HG03196 (cell line): ENCODE measurements around the gene SUPT6H.
"Not testable (repeated sequence)": the region's sequence is repeated elsewhere in the genome, so short reads cannot be mapped to it uniquely, and the experiment has no call there.

ENCODE experiments used
- ATAC-seq: cut with Tn5 transposase; IDR thresholded peaks from one replicate; pipeline ENCODE4 v1.9.1; 2021; ENCODE audit not compliant: unreplicated experiment

SUPT6H gene

DNA sequence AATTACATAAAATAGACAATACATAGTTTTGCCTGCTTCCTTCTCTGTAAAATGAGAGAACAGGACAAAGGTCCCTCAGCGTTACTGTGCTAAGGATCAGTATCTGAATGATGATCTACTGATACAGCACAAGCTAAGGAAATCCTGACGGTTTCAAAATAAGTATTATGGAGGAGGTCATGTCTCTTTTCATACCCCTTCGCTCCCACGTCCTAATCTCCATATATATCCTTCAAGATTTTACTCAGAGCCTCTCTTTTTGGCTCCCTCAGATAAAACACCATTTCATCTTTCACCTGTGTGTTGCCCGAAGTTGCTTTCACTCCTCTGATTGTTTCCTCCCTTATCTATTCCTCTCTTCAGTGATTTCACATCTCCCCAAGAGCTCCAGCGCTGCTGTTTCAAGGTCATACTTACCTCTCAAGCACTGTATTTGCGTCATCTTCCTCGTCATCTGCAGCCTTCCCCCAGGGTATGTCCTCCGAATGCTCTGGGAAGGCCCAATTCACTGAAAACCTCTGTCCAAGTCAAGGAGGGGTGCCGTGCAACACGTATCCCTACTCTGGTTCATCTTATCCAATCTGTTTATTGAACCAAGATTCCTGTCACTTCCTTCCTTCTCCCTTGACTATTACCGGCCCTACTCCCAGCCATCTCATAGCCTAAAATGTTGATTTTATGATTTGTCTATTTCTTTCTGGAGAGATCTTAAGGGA, 15.8 kb upstream of the SUPT6H start:
- no peak for ATAC-seq

DNA sequence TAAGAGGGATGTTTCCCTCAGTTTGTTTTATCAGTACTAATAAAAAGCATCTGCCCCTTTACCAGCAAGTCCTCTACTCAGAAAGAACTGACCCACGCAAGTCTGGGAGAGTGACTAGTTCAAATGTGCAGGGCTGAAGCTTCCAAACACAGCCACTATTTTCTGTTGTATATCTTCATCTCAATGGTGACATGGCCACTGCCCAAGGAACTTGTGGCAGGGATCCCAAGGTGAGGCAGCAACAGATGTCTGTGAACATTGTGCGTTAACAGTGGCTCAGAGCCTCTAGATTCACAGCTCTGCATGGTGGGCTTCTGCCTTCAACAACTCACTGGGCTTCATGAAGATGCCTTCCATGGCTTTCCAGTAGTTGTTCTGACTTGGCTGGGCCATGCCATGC, 13.3 kb upstream of the SUPT6H start:
- no peak for ATAC-seq

DNA sequence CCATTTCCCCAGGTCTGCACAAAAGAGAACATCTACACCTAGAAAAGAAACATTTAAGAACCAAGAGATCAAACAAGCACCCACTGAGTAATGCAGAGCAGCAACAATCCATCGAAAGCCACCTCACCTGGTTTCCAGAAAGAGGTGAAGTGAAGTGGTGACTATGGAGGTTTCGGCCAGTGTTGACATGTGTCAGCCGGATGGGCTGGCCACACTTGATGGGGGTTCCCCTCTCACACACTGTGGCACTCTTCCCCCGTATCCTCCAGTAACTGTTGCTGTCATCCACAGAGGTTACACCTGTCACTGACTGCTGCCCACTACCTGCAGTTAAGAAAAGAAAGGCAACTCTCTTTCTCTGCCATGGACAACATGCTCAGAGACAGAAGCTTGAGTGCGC, 6.8 kb upstream of the SUPT6H start:
- ATAC-seq, result no peak

DNA sequence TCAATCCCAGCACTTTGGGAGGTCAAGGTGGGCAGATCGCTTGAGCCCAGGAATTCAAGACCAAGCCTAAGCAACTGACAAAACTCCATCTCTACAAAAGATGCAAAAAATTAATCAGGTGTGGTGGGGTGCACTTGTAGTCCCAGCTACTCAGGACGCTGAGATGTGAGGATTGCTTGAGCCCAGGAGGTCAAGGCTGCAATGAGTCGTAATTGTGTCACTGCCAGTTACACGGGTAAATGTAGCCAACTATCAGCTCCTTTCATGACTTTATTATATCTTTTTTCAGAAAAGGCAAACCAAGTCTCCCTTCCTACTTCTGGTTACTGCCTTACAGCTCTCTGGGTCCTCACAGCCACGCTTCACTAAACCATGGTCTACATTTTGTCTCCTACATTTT, 4.2 kb upstream of the SUPT6H start:
- no peak for ATAC-seq

DNA sequence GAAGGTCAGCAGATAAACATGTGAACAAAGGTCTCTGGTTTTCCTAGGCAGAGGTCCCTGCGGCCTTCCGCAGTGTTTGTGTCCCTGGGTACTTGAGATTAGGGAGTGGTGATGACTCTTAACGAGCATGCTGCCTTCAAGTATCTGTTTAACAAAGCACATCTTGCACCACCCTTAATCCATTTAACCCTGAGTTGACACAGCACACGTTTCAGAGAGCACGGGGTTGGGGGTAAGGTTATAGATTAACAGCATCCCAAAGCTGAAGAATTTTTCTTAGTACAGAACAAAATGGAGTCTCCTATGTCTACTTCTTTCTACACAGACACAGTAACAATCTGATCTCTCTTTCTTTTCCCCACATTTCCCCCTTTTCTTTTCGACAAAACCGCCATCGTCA, 3.7 kb upstream of the SUPT6H start:
- ATAC-seq, result not testable (repeated sequence)

DNA sequence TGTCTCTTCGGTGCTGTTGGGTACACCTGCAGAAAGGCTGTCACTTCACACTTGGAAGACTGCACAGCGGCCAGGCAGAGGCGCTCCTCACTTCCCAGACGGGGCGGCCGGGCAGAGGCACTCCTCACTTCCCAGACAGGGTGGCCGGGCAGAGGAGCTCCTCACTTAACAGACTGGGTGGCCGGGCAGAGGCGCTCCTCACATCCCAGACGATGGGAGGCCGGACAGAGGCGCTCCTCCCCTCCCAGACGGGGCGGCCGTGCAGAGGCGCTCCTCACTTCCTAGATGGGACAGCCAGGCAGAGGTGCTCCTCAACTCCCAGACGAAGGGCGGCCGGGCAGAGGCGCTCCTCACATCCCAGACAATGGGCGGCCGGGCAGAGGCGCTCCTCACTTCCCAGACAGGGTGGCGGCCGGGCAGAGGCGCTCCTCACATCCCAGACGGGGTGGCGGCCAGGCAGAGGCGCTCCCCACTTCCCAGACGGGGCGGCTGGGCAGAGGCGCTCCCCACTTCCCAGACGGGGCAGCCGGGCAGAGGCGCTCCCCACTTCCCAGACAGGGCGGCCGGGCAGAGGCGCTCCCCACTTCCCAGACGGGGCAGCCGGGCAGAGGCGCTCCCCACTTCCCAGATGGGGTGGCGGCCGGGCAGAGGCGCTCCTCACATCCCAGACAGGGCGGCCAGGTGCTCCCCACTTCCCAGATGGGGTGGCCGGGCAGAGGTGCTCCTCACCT, 3.1 kb upstream of the SUPT6H start:
- ATAC-seq, result not testable (repeated sequence)

DNA sequence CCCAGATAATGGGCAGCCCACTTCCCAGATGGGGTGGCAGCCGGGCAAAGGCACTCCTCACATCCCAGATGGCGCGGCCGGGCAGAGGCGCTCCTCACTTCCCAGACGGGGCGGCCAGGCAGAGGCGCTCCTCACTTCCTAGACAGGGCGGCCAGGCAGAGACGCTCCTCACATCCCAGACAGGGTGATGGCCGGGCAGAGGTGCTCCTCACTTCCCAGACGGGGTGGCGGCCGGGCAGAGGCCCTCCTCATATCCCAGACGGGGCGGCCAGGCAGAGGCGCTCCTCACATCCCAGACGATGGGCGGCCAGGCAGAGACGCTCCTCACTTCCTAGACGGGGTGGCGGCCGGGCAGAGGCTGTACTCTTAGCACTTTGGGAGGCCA, 2.5 kb upstream of the SUPT6H start:
- not testable (repeated sequence) for ATAC-seq

DNA sequence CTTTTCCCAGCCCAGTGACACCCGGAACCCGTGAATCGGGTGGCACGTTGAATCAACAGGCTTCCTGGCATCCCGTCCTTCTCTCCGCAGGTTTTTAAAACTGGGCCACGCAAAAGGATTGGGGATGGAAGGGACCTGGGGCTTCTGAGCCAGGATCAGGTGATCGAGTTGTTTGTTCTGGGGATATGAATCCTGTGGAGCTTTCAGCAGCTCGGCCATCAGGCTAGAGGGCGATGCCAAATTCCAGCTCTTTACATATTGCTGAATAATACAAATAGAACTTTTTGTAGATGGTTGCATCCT, 473 bp downstream of the SUPT6H start:
- peak; percentile 3 for ATAC-seq

DNA sequence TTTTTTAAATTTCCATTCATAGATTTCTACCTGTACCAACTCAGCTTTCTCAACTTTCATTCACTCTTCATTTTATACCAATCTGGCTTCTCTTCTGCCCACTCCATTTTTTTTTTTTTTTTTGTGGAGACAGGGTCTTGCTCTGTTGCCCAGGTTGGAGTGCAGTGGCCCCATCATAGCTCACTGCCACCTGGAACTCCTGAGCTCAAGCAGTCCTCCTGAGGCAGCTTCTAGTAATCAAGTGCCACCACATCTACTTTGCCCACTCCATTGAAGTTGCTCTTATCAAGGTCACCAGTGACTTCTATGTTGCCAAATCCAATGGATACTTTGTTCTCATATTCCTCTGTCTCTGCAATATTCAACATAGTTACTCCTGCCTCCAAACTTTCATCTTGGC, 1.7 kb downstream of the SUPT6H start:
- no peak for ATAC-seq

DNA sequence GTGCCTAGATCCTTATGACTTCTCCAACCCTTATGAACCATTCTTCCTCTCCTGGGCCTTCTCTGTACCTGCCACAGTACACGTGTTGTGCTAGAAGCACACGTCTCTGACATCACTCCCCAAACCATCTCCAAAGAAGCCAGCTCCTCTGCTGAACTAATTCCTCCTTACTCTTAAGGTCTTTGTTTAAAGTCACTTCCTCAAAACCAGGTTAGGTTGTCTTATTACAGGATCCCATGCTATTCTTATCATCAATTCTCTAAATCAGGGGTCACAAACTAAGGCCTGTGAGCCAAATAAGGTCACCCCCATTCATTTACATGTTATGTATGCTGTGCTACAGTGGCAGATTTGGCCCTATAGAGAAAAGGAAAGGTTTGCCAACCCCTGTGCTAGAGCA, 4.0 kb downstream of the SUPT6H start:
- ATAC-seq, result no peak

DNA sequence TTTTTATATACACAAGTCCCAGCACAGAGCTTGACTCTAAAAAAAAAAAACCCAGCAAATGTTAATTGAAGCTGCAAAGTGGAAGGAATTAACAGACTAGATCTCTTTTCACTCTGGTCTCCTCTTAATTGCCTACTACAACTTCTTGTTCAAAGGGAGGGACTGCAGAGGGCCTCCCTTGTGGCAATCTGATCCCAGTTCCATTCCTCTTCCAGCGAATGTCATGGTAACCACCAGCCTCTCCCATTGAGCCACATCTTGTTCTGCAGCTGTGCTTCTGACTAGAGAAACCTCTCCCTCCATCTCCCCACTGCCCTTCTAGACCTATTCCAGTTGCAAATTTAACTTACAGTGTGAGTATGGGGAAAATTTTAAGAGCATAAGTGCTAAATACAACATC, 5.9 kb downstream of the SUPT6H start:
- ATAC-seq, result no peak

DNA sequence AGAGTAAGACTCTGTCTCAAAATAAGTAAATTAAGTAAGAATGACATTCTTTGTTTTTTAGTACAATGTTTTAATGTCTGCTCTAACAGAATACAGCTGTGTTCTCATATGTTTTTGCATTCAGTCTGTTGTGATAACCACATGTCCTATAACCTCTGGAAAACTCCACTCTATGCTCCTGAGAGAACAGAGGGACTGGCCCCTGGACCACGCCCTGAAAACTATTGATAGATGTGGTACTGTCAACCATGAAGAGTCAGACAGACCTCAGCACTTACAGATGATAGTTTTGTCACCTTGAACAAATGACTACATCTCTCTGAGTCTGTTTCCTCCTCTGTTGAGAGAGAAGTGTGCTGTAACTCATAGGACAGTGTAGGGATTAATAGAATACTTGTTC, 7.9 kb downstream of the SUPT6H start:
- ATAC-seq, result no peak

DNA sequence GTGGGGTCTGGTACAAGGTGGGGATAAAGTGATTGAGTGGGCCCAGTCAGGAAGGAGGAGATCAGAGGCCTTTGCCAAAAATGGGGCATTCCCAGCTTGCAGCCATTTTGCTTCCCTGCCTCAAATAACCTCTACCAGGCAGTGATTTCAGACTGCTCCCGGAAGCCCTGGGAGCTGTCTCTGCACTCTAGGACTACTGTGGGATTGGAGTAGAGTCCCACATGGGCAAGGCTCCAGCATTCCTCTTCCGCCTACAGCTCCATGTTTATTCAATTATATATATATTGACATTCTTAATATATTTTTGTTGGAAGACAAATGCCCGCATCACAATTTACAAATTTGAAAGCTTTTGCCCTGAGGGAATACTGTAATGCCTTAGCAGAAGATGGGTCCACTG, 13.5 kb downstream of the SUPT6H start:
- no peak for ATAC-seq

DNA sequence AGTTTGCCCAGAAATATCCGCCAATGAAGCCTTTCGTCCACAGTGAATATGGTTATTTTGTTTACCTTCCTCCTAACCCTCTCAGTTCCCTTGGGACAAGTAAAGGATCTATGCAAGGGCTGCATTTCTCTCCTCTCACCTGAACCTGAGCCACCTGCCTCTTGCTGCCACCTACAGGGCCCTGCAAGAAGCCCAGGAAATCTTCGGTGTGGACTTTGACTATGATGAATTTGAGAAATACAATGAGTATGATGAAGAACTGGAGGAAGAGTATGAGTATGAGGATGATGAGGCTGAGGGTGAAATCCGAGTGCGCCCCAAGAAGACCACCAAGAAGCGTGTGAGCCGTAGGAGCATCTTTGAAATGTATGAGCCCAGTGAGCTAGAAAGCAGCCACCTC, 14.0 kb downstream of the SUPT6H start:
- no peak for ATAC-seq

DNA sequence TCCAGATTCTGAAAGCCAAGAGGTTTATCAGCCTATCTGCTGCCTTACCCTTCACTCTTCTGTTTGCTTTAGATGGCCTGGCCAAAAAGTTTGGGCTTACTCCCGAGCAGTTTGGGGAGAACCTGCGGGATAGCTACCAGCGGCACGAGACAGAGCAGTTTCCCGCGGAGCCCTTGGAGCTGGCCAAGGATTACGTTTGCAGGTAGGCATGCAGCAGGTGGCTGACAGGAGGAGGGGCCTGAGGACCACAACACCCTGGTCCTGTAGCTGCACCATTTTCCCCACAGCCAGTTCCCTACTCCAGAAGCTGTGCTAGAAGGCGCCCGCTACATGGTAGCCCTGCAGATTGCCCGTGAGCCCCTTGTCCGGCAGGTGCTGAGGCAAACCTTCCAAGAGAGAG, 20.6 kb downstream of the SUPT6H start:
- no peak for ATAC-seq

DNA sequence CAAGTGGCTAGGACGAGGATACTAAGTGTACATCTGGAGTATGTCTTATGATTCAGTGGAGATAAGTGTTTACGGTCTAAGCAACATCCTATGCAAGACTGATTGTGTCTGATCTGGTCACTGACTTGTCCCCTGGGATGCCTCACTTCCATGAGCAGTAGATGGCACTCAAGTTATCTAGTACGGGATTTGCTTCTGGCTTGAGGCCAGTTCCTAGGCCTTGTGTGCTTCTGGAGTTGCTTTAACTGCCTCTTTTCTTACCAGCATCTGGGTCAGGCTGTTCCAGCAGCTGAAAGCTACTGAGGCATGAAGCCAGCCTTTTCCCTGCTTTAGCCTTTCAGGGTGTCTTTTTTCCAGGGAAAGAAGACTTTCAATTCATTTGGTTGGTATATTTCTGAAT, 23.0 kb downstream of the SUPT6H start:
- no peak for ATAC-seq

DNA sequence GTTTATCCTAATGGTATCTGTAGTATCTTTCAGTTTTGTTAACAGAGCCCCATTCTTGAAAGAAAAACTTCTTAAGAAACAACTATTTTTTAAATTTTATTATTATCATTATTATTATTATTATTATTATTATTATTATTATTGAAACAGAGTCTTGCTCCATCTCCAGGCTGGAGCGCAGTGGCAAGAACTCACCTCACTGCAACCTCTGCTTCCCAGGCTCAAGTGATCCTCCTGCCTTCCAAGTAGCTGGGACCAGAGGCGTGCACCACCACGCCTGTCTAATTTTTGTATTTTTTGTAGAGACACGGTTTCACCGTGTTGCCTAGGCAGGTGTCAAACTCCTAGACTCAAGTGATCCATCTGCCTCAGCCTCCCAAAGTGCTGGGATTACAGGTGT, 23.4 kb downstream of the SUPT6H start:
- ATAC-seq, result no peak

DNA sequence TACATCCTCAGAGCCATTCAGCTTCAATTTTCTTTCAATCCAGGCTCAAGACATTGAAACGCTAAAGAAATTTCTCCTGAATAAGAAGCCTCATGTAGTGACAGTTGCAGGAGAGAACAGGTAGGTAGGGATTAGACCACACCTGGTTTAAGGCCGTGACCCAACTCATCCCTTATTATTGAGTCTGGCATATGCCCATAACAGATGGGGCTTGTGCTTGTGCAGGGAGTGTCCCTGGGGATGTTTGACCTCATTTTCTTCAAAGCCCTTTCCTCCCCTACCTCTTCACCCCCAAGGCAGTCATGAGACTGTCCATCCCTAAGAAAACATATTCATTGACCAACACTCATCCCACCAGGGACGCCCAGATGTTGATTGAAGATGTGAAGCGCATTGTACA, 24.3 kb downstream of the SUPT6H start:
- ATAC-seq, result no peak

DNA sequence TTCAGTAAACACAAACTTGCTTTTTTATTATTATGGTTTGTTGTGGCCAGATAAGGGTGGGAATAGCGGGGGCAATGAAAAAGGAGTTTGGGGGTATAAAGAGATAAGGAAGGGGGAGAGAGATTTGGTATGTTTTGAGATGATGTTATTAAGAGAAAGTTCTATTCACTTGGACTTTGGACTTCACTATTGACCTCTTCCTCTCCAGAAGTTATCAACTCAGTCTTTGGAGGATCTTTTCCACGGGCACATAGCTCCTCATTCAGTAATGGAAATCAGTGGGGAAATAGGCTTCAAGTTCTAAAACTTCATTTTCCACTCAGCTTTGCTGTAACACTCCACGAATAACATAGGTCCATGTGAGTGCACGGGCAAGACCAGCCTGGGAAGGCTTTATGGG, 26.5 kb downstream of the SUPT6H start:
- ATAC-seq, result no peak

DNA sequence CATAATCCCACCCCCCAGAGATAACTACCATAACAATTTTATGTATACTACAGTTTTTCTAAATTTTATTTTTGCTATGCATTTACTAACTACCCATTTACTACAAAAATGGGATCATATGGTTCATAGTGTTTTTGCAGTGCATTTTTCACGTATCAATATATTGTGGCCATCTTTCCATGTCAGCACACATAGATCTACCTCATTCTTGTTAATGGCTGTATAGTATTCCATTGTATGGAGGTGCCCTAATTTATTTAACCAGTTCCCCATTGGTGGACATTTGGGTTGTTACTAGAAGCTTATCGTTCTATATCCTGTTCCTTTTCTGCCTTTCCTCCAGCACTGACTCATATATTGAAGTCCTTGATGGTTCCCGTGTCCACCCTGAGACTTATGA, 27.0 kb downstream of the SUPT6H start:
- no peak for ATAC-seq

DNA sequence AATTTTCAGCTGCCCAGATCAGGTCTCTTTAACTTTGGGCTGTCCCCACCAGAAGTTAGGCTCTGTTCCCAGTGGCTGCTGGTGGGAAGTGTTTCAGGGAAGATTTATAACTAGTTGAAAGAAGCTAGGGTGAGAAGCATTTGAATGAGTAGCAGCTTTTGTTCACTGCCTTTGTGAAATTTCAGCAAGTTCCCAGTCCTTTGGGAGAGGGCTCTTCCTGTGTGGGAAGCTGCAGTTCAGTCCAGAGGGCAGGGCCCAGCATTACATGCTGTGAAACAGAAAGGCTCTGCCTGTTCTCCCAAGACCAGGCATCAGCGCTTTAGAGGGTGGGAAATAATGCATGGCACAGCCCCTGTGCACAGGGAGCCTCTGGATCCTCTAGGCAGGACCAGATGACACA, 31.9 kb downstream of the SUPT6H start:
- ATAC-seq, result no peak

DNA sequence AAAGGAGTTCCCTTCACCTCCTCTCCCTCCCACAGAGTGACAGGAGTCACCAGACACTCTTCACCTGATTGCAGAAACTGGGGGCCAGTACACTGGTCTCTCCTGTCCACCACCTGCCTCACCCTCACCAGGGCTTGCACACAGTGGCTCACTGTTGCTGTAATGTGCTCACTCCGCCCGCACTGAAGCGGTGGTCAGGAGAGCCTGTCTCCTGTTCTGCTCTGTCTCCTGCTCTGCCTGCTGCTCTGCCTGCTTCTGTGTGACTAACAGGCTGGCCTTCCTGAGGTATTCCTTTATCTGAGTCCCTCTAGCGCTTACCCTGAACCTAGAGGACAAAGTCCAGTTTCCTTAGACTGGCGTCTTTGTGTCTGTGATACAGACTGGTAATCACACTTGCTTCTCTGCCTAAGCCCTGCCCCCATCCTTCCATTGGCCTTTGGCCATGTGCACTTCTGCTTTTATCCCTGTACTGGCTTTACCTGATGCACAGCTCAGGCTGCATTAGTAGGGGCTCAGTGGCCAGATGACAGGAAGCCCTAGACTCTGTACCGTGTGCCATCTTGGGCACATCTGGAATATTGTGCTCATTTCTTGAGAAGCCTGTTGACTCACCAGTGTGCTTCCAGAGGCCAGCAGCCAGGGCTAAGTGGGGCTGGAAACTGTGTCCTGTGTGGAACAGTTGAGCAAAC, 36.4 kb downstream of the SUPT6H start:
- no peak for ATAC-seq

DNA sequence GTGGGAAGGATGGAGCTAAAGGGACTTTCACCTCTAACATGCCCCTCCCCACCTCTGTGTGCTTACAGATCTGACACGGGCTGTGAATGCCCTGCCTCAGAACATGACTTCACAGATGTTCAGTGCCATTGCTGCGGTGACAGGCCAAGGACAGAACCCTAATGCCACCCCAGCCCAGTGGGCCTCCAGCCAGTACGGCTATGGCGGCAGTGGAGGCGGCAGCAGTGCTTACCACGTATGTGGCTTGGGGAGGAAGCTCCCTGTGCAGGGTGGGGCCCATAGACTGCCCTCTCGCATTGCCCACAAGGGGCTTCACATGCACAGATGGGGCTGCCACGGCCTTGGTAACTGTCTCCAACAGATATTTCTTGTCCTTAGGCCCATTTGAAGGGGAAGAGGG, 38.3 kb downstream of the SUPT6H start:
- ATAC-seq, result no peak
